SW480 (cell line): ENCODE measurements around the gene INPP5F.
"Not testable (repeated sequence)": the region's sequence is repeated elsewhere in the genome, so short reads cannot be mapped to it uniquely, and the experiment has no call there.

Experiments used
- DNase-seq: peaks from one replicate; pipeline ENCODE4 v3.0.0-alpha.2; 2016; ENCODE audit warnings: low spot score

INPP5F gene

GRCh38 chr10:119707331-119707730 lies 18.5 kb upstream of the INPP5F start:
- DNase-seq: not testable (repeated sequence)

- not testable (repeated sequence) for DNase-seq
These were observed 14.9 kb upstream of the INPP5F start for GRCh38 chr10:119710935-119711334.

GRCh38 chr10:119713744-119714483 lies 11.9 kb upstream of the INPP5F start:
- no peak for DNase-seq

- no peak for DNase-seq
These were observed 11.4 kb upstream of the INPP5F start for GRCh38 chr10:119714484-119714816.

- DNase-seq: no peak
These were observed 10.0 kb upstream of the INPP5F start for GRCh38 chr10:119715628-119716505.

- no peak for DNase-seq
These were observed 2.7 kb upstream of the INPP5F start for GRCh38 chr10:119723161-119723560.

GRCh38 chr10:119723624-119724023 lies 2.2 kb upstream of the INPP5F start:
- no peak for DNase-seq

GRCh38 chr10:119724593-119725516 lies 995 bp upstream of the INPP5F start:
- DNase-seq: peak; percentile 54

GRCh38 chr10:119725517-119725827 lies 378 bp upstream of the INPP5F start:
- peak; percentile 20 for DNase-seq

- no peak for DNase-seq
These were observed 919 bp downstream of the INPP5F start for GRCh38 chr10:119726676-119727261.

- no peak for DNase-seq
These were observed 2.4 kb downstream of the INPP5F start for GRCh38 chr10:119728172-119728800.

- DNase-seq: peak; percentile 59
These were observed 8.8 kb downstream of the INPP5F start for GRCh38 chr10:119734396-119735332.

- DNase-seq: no peak
These were observed 9.6 kb downstream of the INPP5F start for GRCh38 chr10:119735451-119735850.

- DNase-seq: no peak
These were observed 10.4 kb downstream of the INPP5F start for GRCh38 chr10:119736220-119736619.

GRCh38 chr10:119737039-119737663 lies 11.3 kb downstream of the INPP5F start:
- DNase-seq: no peak

- peak; percentile 55 for DNase-seq
These were observed 12.0 kb downstream of the INPP5F start for GRCh38 chr10:119737823-119738222.

- no peak for DNase-seq
These were observed 13.1 kb downstream of the INPP5F start for GRCh38 chr10:119738962-119739361.

GRCh38 chr10:119740096-119740495 lies 14.2 kb downstream of the INPP5F start:
- DNase-seq: no peak

- peak; percentile 35 for DNase-seq
These were observed 17.2 kb downstream of the INPP5F start for GRCh38 chr10:119742947-119743648.
